CMK (cell line): ENCODE results near the gene OTOGL.
"Not testable (repeated sequence)": the region's sequence is repeated elsewhere in the genome, so short reads cannot be mapped to it uniquely, and the experiment has no call there.

ENCODE experiments used
- DNase-seq: peaks from one replicate; pipeline ENCODE4 v3.0.0-alpha.2; 2010; ENCODE audit warnings: low read depth

Gene OTOGL

GRCh38 chr12:80121661-80122060, 22.3 kb downstream of the OTOGL start:
- DNase-seq: no peak

- DNase-seq: no peak
Measured at GRCh38 chr12:80129895-80130530, 30.7 kb downstream of the OTOGL start.

- no peak for DNase-seq
Measured at GRCh38 chr12:80135624-80136023, 36.3 kb downstream of the OTOGL start.

GRCh38 chr12:80140005-80140404, 40.7 kb downstream of the OTOGL start:
- DNase-seq: no peak

- no peak for DNase-seq
Measured at GRCh38 chr12:80142640-80143039, 43.3 kb downstream of the OTOGL start.

- no peak for DNase-seq
Measured at GRCh38 chr12:80143537-80143936, 44.2 kb downstream of the OTOGL start.

GRCh38 chr12:80149547-80150313, 50.4 kb downstream of the OTOGL start:
- DNase-seq: not testable (repeated sequence)

- no peak for DNase-seq
Measured at GRCh38 chr12:80151131-80151530, 51.8 kb downstream of the OTOGL start.

GRCh38 chr12:80154261-80154660, 54.9 kb downstream of the OTOGL start:
- DNase-seq: no peak

GRCh38 chr12:80156306-80156705, 57.0 kb downstream of the OTOGL start:
- DNase-seq: no peak

GRCh38 chr12:80157645-80158044, 58.3 kb downstream of the OTOGL start:
- DNase-seq: no peak

GRCh38 chr12:80161612-80162011, 62.3 kb downstream of the OTOGL start:
- DNase-seq: no peak

GRCh38 chr12:80162177-80162576, 62.8 kb downstream of the OTOGL start:
- no peak for DNase-seq

- DNase-seq: no peak
Measured at GRCh38 chr12:80165746-80166145, 66.4 kb downstream of the OTOGL start.

GRCh38 chr12:80166751-80167150, 67.4 kb downstream of the OTOGL start:
- DNase-seq: no peak

GRCh38 chr12:80168936-80169335, 69.6 kb downstream of the OTOGL start:
- DNase-seq: no peak

- no peak for DNase-seq
Measured at GRCh38 chr12:80170915-80171314, 71.6 kb downstream of the OTOGL start.

GRCh38 chr12:80173083-80173864, 73.9 kb downstream of the OTOGL start:
- DNase-seq: no peak

- DNase-seq: no peak
Measured at GRCh38 chr12:80175307-80175930, 76.1 kb downstream of the OTOGL start.

- DNase-seq: no peak
Measured at GRCh38 chr12:80176706-80177105, 77.4 kb downstream of the OTOGL start.

GRCh38 chr12:80178846-80179245, 79.5 kb downstream of the OTOGL start:
- no peak for DNase-seq

GRCh38 chr12:80183939-80184338, 84.6 kb downstream of the OTOGL start:
- DNase-seq: no peak

GRCh38 chr12:80184926-80185325, 85.6 kb downstream of the OTOGL start:
- DNase-seq: no peak
